GM21619 (cell line): Measurements from ENCODE around the gene PSORS1C1.
"Not testable (repeated sequence)": the region's sequence is repeated elsewhere in the genome, so short reads cannot be mapped to it uniquely, and the experiment has no call there.

Source experiments
- ATAC-seq: cut with Tn5 transposase; IDR thresholded peaks from one replicate; pipeline ENCODE4 v1.9.1; 2021; ENCODE audit not compliant: unreplicated experiment

The PSORS1C1 gene

DNA sequence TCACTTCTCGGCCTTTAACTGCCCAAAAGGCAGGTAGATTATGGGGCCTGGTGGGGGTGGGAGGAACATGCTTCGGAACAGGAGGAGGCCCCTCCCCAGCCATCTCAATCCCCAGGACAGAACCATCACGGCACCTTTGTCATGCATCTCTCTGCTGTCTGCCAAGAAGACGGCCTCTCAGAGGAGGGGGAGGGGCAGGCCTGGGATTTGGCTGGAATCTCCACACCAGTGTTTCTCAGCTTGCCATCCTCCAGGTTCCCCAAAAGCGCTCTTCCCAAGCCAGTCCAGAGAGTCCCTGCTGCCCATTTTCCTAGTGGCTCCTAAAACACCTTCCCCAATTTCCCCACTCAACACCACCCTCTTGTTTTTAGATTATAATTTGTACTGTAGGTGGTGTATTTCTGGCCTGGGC lies 58.4 kb downstream of the PSORS1C1 start:
- no peak for ATAC-seq

DNA sequence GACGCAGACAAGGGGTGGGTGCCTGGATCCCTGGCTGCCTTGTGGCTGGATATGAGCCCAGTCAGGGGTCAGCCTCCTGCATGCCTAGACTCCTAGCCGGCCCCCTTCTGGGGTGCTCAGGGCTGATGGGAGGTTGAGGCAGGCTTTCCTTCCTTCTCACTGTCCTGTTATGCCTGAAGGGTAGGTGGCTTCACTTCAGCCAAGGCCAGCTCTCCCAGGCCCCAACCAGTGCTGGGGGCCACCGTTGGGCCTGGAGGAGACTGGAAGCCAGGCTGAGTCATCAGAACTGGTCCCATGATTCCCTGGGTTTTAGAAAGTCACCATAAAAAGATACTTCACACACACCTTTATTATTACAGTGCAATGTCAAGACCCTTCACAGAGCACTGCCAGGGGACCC lies 58.8 kb downstream of the PSORS1C1 start:
- no peak for ATAC-seq

DNA sequence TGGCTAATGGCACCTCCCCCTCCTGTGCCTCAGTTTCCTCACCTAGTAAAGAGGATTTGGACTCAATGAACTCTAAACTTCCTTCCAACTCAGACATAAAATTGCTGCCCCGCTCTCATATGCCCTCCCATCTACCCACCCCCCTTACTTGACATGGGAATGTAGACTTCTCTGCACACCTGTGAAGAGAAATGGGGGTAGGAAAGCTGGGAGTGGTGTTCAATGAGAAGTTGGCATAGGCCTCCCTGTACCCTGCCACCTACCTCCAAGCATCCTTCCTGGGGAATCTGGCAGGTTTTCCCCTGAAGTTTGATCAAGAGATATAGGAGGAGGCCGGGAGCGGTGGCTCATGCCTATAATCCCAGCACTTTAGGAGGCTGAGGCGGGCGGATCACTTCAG lies 59.8 kb downstream of the PSORS1C1 start:
- no peak for ATAC-seq

DNA sequence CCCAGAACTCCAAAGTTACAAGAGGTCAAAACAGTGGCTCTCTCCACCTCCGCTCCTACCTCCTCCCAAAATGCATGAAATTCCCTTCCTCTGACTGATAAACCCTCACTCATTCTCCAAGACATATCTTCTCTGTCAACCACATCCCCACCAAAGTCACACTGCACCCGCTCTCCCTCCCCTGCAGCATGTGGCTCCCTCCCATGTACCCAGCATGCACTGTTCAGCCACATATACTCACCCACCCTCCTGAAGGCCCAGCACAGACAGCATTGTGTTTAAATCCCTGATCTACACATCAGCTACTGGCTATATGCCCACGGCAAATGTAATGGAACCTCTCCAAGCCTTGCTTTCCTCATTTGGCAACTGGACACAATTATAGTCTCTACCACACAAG lies 61.4 kb downstream of the PSORS1C1 start:
- no peak for ATAC-seq

DNA sequence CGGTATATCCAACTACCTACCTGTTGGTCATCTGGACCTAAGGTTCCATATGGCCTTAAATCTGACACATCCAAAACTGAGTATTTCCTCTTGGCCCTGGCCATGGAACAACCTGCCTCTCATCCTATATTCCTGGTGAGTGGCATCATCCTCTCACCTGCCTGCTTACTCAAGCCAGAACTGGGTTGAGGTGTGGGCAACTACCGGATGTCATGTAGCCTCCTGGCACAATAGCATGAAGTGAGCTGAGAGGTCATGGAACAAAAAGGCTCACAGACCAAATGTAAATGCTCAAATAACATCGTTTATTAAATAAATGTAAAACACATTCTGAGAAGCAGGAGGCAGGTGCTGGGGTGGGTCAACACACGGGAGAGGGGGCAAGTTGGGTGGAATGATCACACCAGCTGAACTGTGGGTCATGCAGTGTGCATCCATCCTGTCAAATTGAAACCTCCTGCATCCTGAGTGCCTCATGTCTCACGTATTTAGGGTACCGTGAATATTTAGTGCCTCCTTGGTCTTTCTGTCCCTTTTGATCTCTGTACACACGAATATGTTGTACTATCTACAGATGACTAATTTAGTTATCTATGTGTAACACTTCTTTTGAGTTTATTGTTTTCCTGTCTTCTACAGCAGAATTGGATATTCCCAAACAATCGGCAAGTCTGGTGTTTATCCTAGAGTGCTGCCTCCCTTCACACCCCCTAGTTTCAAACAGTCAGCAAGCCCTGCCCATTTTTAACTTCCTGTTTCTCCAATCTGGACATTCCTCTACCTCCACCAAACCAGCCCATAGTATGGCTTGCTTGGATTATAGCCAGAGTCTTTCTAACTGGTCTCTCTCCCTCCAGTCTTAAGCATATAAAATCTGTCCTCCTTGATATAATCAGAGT lies 63.8 kb downstream of the PSORS1C1 start:
- no peak for ATAC-seq

DNA sequence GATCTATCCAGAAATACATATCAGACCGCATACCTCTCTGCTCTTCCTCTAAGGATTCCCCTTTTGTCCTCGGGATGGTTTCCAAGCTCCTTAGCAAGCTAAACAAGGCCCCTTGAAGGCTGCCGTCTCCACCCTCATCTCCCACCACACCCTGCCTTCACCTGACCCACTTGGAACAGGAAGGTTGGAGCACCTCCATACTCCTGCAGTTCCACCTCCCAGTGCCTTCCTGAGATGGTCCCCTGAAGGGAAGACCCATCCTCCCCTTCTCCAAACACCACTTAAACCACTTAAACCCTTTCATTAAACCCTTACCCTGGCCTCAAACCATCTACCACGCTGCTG lies 64.4 kb downstream of the PSORS1C1 start:
- no peak for ATAC-seq

DNA sequence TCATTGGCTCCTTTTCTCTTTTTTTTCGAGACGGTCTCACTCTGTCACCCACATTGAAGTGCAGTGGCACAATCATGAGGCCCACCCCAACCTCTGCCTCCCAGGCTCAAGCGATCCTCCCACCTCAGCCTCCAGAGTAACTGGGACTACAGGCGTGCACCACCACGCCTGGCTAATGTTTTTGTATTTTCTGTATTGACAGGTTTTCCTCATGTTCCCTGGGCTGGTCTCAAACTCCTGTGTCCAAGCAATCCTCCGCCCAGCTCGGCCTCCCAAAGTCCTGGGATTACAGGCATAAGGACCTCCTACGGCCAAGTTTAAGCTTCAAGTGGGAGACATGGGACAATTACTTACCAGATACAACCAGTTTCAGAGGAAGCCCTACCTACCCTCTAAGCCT lies 65.3 kb downstream of the PSORS1C1 start:
- ATAC-seq, result no peak

DNA sequence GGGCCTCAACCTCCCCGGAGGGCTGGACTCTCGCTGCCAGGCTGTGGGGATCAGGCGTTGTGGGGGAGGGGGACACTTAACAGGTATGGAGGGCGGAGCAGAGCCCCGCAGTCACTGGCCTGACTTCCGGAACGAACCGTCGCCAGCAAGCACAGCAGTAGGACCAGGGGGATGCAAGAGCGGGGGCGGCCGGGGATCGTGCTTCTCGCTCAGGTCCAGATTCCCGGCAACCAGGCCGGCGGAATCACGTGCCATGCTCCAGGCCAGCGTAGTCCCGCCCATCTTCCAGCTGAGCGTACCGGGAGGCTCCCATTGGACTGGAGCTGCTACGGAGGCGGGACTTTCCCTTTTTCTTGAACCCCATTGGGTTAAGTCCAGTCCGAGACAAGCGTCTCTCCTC lies 65.9 kb downstream of the PSORS1C1 start:
- ATAC-seq, result no peak

DNA sequence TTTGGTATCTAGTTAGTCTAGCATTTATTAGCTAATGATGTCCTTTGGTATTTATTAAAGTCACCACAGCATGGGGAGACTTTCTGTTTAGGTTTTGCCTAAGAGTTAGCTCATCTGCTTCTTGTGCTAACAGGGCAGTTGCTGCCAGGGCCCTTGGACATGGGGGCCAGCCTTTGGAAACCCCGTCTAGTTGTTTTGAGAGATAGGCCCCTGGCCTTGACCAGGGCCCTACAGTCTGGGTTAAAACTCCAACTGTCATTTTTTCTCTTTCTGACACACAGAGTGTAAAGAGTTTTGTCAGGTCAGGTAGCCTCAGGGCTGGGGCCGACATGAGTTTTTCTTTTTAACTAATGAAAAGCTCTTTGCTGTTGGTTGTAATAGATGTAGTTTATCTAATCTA lies 68.7 kb downstream of the PSORS1C1 start:
- ATAC-seq, result not testable (repeated sequence)

DNA sequence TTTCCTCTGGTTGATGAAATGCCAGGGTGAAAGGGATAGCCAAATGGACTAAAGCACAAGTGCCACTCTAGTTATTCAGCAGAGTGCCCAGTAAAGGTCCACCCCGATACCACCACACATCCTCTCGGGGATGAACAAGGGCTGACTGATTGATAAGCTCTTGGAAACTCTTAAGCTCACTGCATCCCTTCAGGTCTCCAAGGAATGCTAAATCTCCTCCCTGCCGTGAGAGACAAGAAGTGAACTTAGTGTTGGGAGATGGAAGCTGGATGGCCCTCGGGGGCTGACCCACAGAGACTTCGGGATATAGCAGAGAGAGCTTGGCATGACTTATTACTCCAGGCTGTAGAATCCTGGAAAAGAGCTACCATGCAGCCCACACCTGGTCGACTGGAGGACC lies 69.3 kb downstream of the PSORS1C1 start:
- not testable (repeated sequence) for ATAC-seq

DNA sequence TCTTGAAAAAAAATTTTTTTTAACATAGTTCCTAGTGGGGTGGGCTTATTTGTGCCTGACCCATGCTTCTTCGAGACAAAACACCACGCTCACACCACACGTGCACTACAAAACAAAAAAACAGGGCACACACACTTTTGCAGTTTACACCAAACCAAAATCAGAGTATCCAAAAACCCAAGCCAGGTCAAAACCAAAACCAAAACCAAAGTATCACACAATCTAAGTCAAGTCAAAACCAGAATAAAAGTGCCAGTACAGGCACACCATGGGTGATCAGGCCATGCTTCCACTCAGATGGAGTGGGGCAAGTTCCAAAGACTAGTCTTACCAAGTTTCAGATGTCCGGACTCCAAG lies 71.1 kb downstream of the PSORS1C1 start:
- not testable (repeated sequence) for ATAC-seq

DNA sequence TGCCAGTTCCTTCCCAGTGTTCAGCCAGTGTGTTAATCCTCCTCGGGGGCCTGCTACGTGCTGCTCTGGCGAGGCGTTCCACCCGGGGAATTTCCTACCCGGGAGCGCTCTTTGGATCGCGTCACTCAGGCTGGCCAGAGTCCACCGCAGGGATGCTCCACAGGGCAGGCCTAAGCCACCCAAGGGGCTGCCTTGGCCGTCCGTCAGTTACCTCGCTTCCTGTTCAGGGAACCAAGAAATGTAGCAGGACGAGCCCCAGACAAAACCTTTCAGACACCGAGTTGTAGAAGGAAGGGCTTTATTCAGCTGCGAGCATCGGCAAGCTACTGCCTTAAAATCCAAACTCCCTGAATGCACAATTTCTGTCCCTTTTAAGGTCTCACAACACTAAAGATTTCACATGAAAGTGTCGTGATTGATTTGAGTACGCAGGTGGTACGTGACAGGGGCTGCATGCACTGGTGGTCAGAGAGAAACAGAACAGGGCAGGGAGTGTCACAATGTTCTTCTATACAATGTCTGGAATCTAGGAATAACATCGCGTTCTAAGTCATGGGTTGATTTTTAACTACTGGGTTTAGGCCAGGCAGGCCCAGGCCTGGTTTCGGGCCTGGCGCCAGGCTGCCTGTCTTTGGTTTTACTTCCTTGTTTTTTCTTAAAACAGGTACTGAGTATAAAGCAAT lies 71.6 kb downstream of the PSORS1C1 start:
- ATAC-seq, result no peak

DNA sequence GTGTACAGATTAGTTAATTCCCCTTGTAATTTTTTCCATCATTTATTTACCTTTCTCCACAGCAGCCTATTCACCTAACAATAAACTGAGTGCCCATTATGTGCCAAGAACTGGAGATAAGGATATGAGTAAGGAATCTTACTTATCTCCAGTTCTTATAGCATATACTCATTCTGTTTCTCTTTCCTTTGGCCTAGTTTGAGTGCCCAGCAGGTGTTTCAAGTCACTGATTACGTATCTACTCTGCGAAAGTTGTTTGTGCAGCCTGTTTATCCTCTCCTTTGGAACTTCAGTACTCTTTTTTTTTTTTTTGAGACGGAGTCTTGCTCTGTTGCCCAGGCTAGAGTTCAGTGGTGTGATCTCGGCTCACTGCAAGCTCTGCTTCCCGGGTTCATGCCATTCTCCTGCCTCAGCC lies 73.2 kb downstream of the PSORS1C1 start:
- ATAC-seq, result no peak

DNA sequence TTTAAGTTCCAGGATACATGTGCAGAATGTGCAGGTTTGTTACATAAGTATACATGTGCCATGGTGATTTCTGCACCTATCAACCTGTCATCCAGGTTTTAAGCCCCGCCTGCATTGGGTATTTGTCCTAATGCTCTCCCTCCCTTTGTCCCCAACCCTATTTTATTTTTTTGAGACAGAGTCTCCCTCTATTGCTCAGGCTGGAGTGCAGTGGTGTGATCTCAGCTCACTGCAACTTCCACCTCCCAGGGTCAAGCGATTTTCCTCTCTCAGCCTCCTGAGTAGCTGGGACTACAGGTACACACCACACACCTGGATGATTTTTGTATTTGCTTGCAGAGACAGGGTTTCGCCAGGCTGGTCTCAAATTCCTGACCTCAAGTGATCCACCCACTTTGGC lies 74.6 kb downstream of the PSORS1C1 start:
- not testable (repeated sequence) for ATAC-seq
